ENCODE data around the gene UBR3.

Gene UBR3

GRCh38 chr2:169895294-169895985 lies 68.2 kb downstream of the UBR3 start:
- Histone ChIP-seq H3K9me3 (ENCODE audit: control insufficient read depth, insufficient read depth, low read depth, low read length) (no peaks in the 10 kb centered on the region), H3K4me3 (ENCODE audit: low read depth, low read length) (no peak overlapping the region), H3K27ac (ENCODE audit: extremely low read depth, low read depth, low read length) (no peak overlapping the region), H3K4me1 (ENCODE audit: control insufficient read depth, insufficient read depth, low read length) (peaks cover 7% of the 10 kb centered on the region; the same call in 1 of the 2 replicates), H3K36me3 (ENCODE audit: control insufficient read depth in 2 of 2, insufficient read depth in 1 of 2, low read length in 2 of 2) (peaks cover 0 to 26% of the 10 kb centered on the region in 2 experiments; a peak in 1 of 3 replicates)
- ChIA-PET CTCF (interaction anchor here (0.8 kb wide), 1 partner anchor 27 kb away, joined by 4 read pairs; no protein-coding TSS in a partner anchor), POLR2A (no interaction called here)
- TF ChIP-seq REPIN1 (tag by site-specific recombination; IDR thresholded peaks at IDR 0.05; ENCODE audit: low read depth) (no peak), TCF7L2 (IDR thresholded peaks at IDR 0.05; ENCODE audit: borderline replicate concordance, low read depth, low read length) (no peak), ZNF701 (tag by site-specific recombination; IDR thresholded peaks at IDR 0.05) (no peak), ZNF621 (tag by site-specific recombination; IDR thresholded peaks at IDR 0.05) (no peak), ZNF335 (tag by site-specific recombination; conservative IDR thresholded peaks at IDR 0.05) (no peak), PRDM1 (tag by site-specific recombination; IDR thresholded peaks at IDR 0.05) (no peak), ZBTB10 (tag by site-specific recombination; IDR thresholded peaks at IDR 0.05) (no peak), ZNF624 (tag by site-specific recombination; IDR thresholded peaks at IDR 0.05) (no peak), OVOL3 (tag by site-specific recombination; IDR thresholded peaks at IDR 0.05) (no peak), ZNF692 (tag by site-specific recombination; IDR thresholded peaks at IDR 0.05) (no peak), AEBP2 (tag by site-specific recombination; IDR thresholded peaks at IDR 0.05; ENCODE audit: borderline replicate concordance) (no peak), PATZ1 (tag by site-specific recombination; IDR thresholded peaks at IDR 0.05) (no peak), ZNF768 (tag by site-specific recombination; IDR thresholded peaks at IDR 0.05) (no peak), ZNF518A (tag by site-specific recombination; conservative IDR thresholded peaks at IDR 0.05; ENCODE audit: low read depth) (no peak), ZNF555 (tag by site-specific recombination; conservative IDR thresholded peaks at IDR 0.05) (no peak), ZNF837 (tag by site-specific recombination; IDR thresholded peaks at IDR 0.05) (no peak), ZNF366 (tag by site-specific recombination; conservative IDR thresholded peaks at IDR 0.05) (no peak)
- TF ChIP-seq, protein P1, sequence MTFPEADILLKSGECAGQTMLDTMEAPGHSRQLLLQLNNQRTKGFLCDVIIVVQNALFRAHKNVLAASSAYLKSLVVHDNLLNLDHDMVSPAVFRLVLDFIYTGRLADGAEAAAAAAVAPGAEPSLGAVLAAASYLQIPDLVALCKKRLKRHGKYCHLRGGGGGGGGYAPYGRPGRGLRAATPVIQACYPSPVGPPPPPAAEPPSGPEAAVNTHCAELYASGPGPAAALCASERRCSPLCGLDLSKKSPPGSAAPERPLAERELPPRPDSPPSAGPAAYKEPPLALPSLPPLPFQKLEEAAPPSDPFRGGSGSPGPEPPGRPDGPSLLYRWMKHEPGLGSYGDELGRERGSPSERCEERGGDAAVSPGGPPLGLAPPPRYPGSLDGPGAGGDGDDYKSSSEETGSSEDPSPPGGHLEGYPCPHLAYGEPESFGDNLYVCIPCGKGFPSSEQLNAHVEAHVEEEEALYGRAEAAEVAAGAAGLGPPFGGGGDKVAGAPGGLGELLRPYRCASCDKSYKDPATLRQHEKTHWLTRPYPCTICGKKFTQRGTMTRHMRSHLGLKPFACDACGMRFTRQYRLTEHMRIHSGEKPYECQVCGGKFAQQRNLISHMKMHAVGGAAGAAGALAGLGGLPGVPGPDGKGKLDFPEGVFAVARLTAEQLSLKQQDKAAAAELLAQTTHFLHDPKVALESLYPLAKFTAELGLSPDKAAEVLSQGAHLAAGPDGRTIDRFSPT (tag by site-specific recombination; IDR thresholded peaks at IDR 0.05) = no peak
